Fibroblast of pulmonary artery (primary cell): ENCODE results near the gene MAPK8IP1.

ENCODE experiments used
- DNase-seq: peaks from one replicate; pipeline ENCODE4 v3.0.0-alpha.2; 2010; ENCODE audit warnings: low read depth
- H3K4me3 ChIP-seq: replicated peaks from 2 replicates; pipeline ENCODE4 v1.5.1; 2011; ENCODE audit warnings: low read depth, mild to moderate bottlenecking, control low read depth, low read length, moderate library complexity
- CTCF ChIP-seq: IDR thresholded peaks from 2 replicates; pipeline ENCODE4 v1.5.1; 2011; ENCODE audit warnings: mild to moderate bottlenecking, control low read depth, low read length, inconsistent platforms; ENCODE audit errors: missing control alignments

MAPK8IP1 gene

GRCh38 chr11:45889966-45890365 is 4.5 kb downstream of the MAPK8IP1 start:
- DNase-seq, result no peak
- H3K4me3 ChIP-seq, result no peak overlapping the region
- no peak for TF ChIP-seq CTCF

GRCh38 chr11:45890886-45891550 is 5.6 kb downstream of the MAPK8IP1 start:
- DNase-seq, result no peak
- no peak for TF ChIP-seq CTCF
- H3K4me3 ChIP-seq, result no peak overlapping the region

GRCh38 chr11:45892856-45893255 is 7.4 kb downstream of the MAPK8IP1 start:
- no peak for TF ChIP-seq CTCF
- no peak overlapping the region for H3K4me3 ChIP-seq
- no peak for DNase-seq

- DNase-seq, result no peak
- H3K4me3 ChIP-seq, result no peak overlapping the region
- no peak for TF ChIP-seq CTCF
These were observed 9.2 kb downstream of the MAPK8IP1 start for GRCh38 chr11:45894555-45895247.

- no peak overlapping the region for H3K4me3 ChIP-seq
- TF ChIP-seq CTCF, result no peak
- DNase-seq, result no peak
These were observed 10.3 kb downstream of the MAPK8IP1 start for GRCh38 chr11:45895553-45896259.

- no peak overlapping the region for H3K4me3 ChIP-seq
- no peak for TF ChIP-seq CTCF
- no peak for DNase-seq
These were observed 11.1 kb downstream of the MAPK8IP1 start for GRCh38 chr11:45896422-45896984.
